MV-4-11 (cell line): ENCODE measurements around the gene BTBD9.

Experiments used
- DNase-seq: peaks from one replicate; lab custom pipeline; 2025; lab: John Stamatoyannopoulos, UW

Gene BTBD9

DNA sequence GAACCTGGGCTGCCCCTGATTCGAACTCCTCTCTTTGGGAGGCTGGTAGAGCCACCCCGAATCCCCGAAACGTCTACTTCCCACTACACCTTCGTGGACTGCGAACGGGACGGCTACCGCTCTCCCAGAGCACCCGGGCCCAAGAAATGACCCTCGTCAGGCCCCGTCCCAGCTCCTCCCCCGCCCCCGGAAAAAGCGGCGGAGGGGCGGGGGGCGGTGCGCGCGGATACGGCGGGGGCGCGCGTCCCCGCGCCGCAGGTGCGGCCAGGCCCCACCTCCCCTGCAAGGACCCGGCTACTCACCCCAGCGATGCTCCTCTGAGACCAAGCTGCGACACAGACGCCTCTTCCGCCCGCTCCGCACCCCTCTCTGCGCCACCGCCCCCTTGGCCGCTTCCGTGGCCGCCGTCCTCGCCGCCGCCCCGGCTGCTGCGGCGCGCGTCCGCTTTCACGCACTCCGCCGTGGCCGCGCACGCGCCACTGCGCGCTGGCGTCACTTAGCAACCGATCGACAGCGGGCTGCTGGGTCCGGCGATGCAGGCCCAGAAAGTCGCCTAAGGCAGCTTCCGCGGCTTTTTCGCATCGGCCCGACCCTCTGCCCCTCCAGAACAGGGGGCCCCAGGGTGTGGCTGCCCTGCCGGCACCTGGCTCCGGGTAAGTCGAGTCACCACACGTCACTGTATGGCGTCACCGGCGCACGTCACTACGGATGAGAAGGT, at the start of gene BTBD9:
TSS of gene BTBD9 (minus strand) at position 432 of the 718 bp plus-strand sequence.
- peak; percentile 55 for DNase-seq

DNA sequence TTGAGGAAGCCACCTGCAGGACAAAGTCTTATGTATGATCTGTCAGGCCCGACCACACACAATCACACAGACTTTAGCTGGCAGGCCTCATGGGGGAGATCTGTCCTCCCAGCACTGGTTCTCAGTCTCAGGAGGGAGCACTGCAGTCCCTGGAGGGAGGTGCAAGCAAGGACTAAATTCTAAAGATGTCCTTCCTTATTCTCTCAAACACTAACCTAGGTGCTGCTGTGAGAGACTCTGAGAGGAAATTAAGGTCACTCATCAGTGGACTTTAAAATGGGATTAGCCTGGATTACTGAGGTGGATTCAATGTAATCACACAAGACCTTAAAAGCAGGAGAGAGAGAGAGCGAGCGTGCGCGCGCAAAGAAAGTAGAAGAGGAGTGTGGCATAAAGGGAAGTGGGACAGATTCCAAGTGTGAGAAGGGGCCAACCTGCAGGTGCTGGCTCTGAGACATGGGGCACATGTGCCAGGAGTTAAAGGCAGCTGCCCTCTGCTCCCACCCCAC, 48.9 kb upstream of the BTBD9 start:
- peak; percentile 54 for DNase-seq

DNA sequence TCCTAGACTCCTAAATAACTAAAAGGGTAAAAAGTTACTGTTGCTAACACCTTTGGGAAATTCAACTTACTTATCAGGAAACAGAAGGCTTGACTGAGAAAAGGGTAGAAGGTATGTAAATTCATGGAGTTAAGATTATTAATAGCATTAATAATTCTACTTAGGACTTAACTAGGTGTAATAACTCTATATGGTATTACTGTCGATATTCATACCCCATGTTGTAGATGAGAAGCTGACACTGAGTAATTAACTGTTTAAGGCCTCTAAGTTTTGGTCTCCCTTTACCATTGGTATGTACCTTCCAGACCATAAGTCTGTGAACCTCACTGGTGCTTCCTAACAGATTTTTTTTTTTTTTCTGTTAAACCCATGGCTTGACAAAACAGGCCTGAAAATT, 47.8 kb upstream of the BTBD9 start:
- DNase-seq, result no peak

DNA sequence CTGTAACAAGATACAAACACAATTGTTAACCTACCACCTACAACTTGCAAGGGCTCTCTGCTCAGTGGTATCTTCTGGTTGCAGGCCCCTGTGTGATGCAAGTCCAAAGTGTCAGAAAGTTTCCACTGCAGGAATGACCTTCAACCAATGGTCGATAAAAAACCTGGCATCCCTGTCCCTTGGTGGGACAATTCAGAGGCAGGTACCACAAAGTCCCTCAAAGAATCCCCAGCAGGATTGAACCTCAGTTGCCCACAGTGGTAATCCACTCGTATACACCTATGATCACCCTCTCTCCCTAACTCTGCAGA, 47.3 kb upstream of the BTBD9 start:
- DNase-seq, result no peak

DNA sequence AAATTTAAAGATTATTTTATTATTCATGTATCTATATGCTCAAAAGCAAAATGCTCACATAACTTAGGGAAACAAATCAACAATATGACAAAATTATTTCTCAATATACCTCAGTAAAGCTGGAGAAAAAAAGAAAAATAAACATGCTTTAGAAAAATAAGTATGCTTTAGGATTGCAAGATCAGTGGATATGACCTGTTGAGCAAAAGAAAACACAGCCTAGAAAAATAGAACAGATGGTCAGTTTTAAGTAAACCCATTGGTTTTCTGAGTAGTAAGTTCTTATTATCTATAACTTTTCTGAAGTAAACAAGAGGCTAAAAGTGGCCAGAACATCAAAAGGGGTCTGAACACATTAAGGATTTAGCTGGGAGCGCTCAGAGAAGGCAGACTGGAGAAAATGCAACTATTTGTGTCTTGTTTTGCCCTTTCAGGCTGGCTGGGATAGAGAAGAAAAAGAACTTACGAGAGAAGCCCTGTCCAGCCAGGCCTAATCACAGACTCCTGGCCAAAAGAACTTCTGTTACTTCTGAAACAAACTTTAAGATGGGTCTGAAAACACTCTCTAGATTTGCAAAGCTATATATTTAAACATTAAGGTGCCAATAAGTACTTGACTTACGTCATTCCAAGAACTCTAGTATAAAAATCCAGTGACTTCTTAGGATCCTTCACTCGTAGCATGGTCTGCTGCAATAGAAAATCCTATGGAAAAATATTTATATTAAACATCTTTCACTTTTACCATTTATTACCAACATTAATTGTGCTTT, 46.7 kb upstream of the BTBD9 start:
- DNase-seq, result no peak

DNA sequence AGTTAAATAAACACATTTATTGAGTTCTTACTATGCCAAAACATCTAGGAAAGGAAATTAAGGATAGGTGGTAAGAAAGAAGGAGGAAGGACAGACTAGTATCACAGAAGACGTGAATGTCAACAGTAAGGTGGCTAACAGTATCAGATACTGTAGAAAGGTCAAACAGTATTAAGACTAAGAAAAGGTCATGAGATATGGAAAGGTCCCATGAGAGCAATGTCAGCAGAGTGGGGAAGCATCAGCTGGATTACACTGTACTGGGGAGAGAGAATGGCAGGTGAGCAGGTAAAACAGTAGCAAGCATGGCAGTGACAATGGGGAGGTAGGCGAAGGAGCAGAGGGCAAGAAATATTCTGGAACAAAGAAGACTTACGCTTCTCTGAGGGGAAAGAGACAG, 45.2 kb upstream of the BTBD9 start:
- DNase-seq, result no peak

DNA sequence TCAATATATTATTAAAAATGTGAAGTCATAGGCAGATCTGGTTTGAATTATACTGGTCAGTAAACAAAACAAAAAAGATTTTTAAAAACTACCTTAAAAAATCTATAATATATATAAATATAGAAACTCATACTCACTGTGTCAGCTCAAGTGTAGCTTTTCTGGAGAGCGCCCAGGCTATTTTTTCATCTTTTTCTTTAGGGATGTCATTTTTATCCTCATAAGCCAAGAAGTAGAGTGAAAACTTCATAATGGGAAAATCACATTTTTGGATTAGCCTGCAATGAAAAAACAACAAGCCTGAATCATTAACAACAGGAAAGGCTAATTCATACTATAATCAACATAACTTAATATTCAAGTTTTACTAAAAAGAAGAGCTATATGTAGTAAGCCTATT, 44.5 kb upstream of the BTBD9 start:
- no peak for DNase-seq

DNA sequence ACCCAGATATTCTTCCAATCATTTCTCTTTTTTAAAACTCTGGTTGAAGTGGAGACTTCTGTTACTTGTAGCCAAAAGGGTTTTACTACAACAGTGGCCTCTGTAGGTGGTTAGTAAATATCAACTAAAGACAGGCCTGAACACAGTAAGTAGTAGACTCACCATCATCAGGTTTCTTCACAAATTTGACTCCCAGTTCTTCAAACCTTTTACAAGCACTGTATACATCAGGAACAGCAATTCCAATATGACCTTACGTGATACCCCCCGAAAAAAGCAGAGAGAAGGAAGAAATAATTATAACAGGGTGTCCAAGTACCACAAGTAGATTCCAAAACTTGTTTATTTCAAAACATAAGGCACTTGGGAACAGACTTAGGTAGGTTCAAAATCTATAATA, 42.1 kb upstream of the BTBD9 start:
- DNase-seq, result peak; percentile 79

DNA sequence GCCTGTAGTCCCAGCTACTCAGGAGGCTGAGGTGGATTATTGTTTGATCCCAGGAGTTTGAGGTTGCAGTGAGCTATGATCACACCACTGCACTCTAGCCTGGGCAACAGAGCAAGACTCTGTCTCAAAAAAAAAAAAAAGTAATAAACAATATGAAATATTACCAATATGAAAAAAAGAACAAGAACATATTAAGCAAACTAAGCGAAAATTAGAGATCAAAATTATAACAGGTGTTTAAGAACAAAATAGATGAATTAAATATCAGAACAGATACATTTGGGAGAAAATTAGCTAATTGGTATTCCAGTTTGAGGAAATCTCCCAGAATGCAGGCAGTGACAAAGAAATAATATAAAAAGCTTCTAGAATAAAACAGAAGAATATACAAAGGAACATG, 39.9 kb upstream of the BTBD9 start:
- no peak for DNase-seq

DNA sequence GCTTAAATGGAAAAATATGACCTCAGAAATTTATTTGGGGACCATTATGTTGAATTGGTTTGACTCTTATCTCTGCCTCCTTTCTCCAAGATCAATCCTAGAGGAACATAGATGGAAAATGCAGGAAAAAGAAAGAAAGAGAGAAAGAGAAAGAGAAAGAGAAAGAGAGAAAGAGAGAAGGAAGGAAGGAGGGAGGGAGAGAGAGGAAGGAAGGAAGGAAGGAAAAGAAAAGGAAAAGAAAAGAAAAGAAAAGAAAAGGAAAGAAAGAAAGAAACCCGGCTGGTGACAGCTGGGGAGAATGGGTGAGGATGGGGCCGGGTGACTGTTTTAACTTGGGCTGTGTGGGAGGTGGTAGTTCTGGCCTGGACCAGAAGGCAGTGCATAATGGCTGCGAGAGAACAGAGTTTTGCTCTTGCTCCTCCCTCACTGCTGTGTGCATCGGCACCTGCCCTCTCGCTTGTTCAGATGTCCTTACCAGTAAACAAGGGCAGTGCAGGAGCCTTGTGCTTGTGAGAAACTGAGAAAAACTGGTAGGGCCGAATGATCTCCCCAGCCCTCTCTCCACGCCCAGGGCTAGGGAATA, 38.5 kb upstream of the BTBD9 start:
- no peak for DNase-seq

DNA sequence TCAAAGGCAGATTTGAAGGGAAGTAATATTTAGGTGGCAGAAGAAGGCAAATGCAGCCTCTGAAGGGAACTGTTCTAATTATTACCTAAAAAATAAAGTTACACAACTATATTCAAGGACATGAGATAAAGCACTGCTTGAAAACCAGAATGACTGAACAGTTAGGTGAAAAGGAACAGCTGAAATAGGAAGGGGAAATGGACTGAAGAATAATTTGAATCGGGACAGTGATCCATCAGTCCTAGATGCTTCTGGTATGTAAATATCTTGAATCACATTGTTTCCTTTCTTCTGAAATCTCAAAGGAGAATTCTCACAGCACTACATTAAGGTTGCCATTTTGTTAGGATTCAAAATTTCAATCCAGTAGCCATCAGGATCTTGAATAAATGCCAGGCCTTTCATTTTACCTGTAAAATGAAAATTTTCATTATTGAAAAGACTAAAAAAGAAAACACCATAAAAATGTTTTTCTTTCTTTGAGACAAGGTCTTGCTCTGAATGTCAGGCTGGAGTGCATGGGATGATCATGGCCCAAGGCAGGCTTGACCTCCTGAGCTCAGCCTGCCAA, 37.3 kb upstream of the BTBD9 start:
- DNase-seq, result no peak

DNA sequence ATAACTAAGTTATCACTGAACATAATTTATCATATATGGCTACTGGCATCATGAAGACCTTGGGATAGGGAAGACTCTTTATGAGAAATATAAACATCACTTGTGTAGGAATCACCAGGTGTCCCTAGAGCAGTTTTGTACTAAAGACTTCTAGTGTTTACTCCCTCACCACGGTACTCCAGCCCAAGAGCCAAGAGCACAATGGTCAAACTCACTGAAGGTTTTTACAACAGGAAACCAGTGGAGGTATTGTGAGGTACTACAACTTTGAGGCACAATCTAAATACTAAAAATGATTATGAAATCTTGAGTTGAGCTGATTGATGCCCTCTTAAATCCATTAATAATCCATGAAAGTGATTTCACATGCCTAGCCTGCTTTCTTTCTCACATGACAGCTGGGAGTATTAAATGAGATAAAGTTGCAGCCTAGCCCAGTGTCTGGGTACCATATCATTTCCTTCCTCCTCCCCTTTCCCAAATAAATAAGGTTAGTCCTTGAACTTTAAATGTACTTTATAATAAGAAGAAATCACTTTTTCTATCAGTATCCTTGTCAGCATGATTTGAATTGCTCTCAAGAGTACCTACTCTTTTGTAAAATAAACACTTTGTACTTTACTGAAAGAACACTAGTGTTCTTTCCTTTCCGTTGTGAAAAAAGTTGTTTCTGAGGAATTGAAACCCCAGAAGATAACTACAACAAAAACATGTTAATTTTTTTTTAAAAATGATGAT, 36.7 kb upstream of the BTBD9 start:
- DNase-seq, result no peak

DNA sequence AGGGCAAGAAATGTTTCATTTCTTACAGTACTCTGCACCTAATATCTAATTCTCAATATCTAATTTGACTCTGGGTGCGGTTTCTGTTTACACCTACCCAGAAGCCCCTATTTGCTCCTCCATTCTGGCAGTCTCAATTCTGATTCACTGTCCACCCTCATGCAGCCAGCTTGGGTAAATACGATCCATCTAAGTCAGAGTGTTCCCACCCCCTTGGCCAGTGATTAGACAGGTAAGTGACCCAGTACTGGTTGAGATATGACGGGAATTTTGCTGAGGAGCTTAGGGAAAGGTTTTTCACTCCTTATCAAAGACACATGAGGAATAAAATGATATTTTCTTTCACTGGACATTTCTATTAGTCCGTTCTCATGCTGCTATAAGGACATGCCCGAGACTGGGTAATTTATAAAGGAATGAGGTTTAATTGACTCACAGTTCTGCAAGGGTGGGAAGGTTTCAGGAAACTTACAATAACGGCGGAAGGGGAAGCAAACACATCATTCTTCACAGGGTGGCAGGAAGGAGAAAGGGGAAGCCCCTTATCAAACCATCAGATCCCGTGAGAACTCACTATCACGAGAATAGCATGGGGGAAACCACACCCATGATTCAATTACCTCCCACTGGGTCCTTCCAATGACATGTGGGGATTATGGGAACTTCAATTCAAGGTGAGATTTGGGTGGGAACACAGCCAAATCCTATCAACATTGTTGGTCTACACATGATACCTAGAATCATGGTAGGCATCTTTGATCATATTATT, 33.9 kb upstream of the BTBD9 start:
- peak; percentile 5 for DNase-seq

DNA sequence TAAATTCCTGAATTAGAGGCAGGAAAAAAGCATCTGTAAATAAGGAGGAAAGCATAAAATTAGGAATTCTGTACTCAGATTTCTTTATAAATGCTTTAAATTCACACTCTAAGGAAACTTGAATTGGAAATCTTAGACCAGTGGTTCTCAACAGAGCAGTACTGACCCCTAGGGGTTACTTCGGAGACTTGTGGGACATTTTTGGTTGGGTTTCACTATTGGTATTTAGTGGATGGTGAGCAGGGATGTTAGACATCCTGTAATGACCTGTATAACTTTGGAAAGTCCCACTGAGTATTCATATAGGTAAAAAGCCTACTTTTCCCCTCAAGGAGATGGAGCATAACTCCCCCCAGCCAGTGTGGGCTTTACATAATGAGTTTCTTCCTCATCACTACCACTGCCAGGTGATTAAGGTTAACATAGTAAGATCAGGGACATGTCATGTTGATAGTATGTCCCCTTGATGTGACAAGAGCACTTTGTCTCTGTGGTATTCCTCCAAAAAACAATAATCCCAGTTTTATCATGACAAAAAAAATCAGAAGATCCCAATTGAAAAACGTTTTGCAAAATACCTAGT, 32.2 kb upstream of the BTBD9 start:
- DNase-seq, result peak; percentile 16

DNA sequence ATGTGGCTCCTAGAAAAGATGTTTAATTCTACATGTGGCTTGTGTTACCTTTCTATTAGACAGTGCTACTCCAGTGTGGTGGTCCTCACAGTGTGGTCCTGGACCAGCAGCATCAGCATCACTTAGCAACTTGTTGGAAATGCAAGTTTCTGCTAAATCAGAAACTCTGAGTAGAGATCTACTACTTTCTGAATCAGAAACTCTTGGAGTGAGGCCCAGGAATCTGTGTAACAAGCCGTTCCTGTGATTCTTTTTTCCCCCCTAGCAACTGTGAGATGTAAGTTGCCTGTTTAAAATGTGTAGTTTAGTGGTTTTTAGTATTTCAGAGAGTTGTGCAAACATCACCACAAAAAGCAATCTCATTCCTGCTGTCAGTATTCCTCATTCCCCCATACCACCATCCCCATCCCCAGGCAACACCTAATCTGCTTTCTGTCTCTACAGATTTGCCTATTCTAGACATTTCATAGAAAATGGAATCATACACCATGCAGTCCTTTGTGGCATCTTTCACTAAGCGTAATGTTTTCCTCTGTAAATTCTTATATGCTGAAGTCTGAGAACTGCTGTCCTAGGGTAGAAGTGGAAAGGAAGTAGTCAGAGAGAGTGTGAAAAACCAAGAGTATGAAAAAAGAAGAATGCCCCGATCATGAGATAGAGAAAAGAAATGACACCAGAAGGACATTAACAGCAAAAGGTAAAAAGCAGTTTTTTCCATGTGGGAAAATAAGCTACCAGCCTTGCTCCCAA, 18.9 kb upstream of the BTBD9 start:
- no peak for DNase-seq

DNA sequence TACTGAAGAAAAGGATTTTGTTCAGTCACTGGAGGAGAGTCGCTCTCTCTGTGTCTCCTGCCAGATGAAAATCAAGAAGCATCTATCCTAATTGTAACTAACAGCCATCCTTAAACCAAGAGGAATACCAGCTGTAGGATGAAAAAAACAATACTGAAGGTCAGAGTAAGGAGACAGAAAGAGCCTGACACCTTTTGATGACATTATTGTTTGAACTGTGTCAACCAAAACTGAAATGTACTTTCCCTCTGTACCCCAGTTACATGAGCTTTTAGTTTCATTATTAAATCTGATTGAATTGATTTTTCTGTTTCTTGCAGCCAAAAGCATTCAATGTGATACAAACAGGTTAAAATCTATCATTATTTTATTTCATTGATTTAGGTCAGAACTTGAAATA, 17.2 kb upstream of the BTBD9 start:
- DNase-seq, result no peak

DNA sequence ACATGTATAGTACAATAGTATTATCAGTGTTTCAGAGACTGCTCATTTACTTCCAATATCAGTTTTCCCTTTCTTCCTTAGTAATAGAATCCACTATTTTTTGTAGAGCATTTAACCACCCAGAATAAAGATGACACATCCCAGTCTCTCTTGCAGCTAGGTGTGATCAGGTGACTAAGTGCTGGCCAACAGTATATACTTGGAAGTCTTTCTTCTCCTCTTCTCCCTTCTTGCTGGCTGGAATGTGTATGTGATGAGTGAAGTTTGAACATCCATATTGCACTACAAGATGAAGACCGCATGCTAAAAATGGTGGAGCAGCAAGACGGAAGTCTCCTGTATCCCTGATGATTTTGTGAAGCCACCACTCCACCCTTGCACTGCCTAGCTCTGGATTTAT, 14.5 kb upstream of the BTBD9 start:
- no peak for DNase-seq

DNA sequence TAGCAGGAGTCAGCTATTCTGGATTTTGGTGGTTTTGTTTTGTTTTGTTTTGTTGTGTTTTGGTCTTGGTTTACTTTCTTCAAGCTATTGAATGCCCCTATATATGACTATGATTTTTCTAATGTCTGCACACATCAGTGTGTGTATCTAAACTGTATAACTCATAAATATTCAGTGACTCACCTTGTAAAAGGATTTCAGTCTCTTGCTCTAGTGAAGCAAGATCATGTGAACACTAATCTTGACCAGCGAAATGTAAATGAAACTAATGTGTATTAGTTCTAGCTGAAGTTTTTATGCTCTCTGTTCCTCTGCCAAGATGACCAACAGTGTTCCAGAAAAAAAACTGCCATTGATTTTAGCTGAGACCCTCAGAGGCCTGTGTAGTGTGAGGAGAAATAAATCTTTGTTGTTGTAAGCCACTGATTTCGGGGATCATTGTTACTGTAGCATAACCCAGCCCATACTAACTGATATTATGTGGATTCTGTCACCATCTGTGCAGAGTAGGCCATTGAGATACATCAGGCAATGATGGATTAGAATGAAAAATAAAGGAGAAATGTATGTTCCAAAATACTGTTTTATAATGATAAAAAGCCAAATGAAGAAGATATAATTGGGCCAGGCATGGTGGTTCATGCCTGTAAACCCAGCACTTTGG, 11.5 kb upstream of the BTBD9 start:
- no peak for DNase-seq

DNA sequence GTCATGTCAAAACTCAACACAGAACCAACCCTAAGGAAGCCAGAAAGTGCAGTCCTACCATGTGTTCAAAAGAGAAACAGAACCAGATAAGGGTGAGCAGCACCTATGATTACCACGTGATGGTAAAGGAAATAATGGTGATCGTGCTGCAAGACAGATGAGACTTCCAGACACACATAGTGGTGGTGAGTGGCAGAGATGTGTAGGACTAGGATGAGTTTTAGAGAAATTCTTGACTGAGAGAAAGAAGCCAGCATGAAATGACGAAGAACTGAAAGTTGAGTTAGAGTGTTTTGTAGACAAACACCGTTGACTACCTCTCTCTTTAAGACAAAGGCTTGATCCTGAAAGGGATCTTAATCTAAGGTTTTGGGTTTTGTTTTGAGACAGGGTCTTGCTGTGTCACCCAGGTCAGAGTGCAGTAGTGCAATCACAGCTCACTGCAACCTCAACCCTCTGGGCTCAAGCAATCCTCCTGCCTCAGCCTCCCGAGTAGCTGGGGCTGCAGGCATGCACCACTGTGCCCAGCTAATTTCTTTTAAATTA, 10.6 kb upstream of the BTBD9 start:
- DNase-seq, result no peak

DNA sequence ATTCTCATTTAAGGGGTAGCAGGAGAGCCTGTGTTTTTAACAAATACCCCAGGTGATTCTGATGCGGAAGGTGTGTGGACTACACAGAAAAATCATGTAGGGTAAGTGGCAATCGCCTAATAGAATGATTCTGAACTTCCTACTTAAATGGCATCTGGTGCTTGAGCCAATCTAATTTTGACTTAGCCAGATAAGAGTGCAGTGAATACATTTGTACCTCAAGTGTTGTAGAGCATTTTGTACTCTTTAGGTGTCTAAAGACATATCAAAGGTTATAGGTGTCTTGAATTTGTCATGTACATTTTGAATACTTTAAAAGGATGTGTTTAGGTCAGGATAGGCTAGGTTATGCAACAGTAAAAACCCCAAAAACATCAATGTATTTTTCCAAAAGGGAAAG, 10.0 kb upstream of the BTBD9 start:
- DNase-seq, result no peak
